Neural cell (in vitro differentiated cells): ENCODE data around the gene IP6K3. TPM values are rescaled to one million over a fixed set of nuclear protein-coding genes. Genes with fewer than 3 reads are reported as not detected.

Source experiments
- H2AFZ ChIP-seq: fragments of 200-600, 300-800 bp; sonication (generic), shearing (Covaris generic); 2 replicates; pipeline ENCODE4 v1.6.0; 2014; ENCODE audit warnings: low read depth, mild to moderate bottlenecking, antibody characterized with exemption, low read length, moderate library complexity
- H3F3A ChIP-seq: fragments of 200-600 bp; shearing (Covaris generic); 2 replicates; pipeline ENCODE4 v1.6.1; 2016; ENCODE audit warnings: mild to moderate bottlenecking, moderate library complexity, mixed read lengths, antibody characterized with exemption, low read length; ENCODE audit not compliant: insufficient read depth, poor library complexity, severe bottlenecking
- H3K27ac ChIP-seq: fragments of 200-600, 300-800 bp; sonication (generic), shearing (Covaris generic); 2 replicates; pipeline ENCODE4 v1.5.1; 2014; ENCODE audit warnings: mild to moderate bottlenecking, low read length, moderate library complexity
- H3K27me3 ChIP-seq: fragments of 300-800, 200-600 bp; sonication (generic), shearing (Covaris generic); 2 replicates; pipeline ENCODE4 v1.6.0; 2014; ENCODE audit warnings: mild to moderate bottlenecking, low read depth, low read length, moderate library complexity; ENCODE audit not compliant: insufficient read depth
- H3K36me3 ChIP-seq: fragments of 300-800, 200-600 bp; sonication (generic), shearing (Covaris generic); 2 replicates; pipeline ENCODE4 v1.5.1; 2014; ENCODE audit warnings: mild to moderate bottlenecking, antibody characterized with exemption, low read length, moderate library complexity; ENCODE audit not compliant: insufficient read depth
- H3K4me2 ChIP-seq: fragments of 300-800, 200-600 bp; sonication (generic), shearing (Covaris generic); 2 replicates; pipeline ENCODE4 v1.6.0; 2014; ENCODE audit warnings: mild to moderate bottlenecking, low read length
- H3K4me3 ChIP-seq: fragments of 300-800, 200-600 bp; sonication (generic), shearing (Covaris generic); 2 replicates; pipeline ENCODE4 v1.5.1; 2014; ENCODE audit warnings: mild to moderate bottlenecking, low read length, moderate library complexity
- H3K79me2 ChIP-seq: fragments of 200-600 bp; shearing (Covaris generic); replicated peaks from 2 replicates; pipeline ENCODE4 v1.6.0; 2014; ENCODE audit warnings: mild to moderate bottlenecking, low read length, moderate library complexity; ENCODE audit not compliant: insufficient read depth
- H3K9ac ChIP-seq: fragments of 300-800, 200-600 bp; sonication (generic), shearing (Covaris generic); 2 replicates; pipeline ENCODE4 v1.6.1; 2016; ENCODE audit warnings: mild to moderate bottlenecking, low read length, mixed read lengths
- H3K9me2 ChIP-seq: fragments of 200-600 bp; shearing (Covaris generic); 2 replicates; pipeline ENCODE4 v1.6.1; 2016; ENCODE audit warnings: mild to moderate bottlenecking, low read length, mixed read lengths; ENCODE audit not compliant: insufficient read depth
- H3K9me3 ChIP-seq: fragments of 200-600, 300-800 bp; sonication (generic), shearing (Covaris generic); 2 replicates; pipeline ENCODE4 v1.6.1; 2016; ENCODE audit warnings: mild to moderate bottlenecking, mixed run types, low read length, moderate library complexity, mixed read lengths
- H4K20me1 ChIP-seq: fragments of 200-600 bp; shearing (Covaris generic); 2 replicates; pipeline ENCODE4 v1.6.1; 2016; ENCODE audit warnings: mild to moderate bottlenecking, mixed run types; ENCODE audit not compliant: insufficient read depth
- CTCF ChIP-seq: fragments of 450-650 bp; IDR thresholded peaks from 2 replicates; pipeline ENCODE4 v1.5.1; 2014; ENCODE audit warnings: antibody characterized with exemption, mild to moderate bottlenecking, moderate library complexity; ENCODE audit not compliant: poor library complexity, severe bottlenecking
- EZH2 ChIP-seq: fragments of 200-600, 300-800 bp; shearing (Covaris generic), sonication (generic); IDR thresholded peaks from 2 replicates; pipeline ENCODE4 v1.6.1; 2014; ENCODE audit warnings: antibody characterized with exemption, low read length, borderline replicate concordance, mild to moderate bottlenecking; ENCODE audit not compliant: insufficient read depth, poor library complexity, severe bottlenecking
- MXI1 ChIP-seq: fragments of 450-650 bp; conservative IDR thresholded peaks from 2 replicates; pipeline ENCODE4 v1.6.1; 2014; ENCODE audit warnings: antibody characterized with exemption, mild to moderate bottlenecking; ENCODE audit not compliant: poor library complexity, severe bottlenecking
- POLR2AphosphoS5 ChIP-seq: IDR thresholded peaks from 2 replicates; pipeline ENCODE4 v1.6.1; 2012
- RAD21 ChIP-seq: fragments of 450-650 bp; conservative IDR thresholded peaks from 2 replicates; pipeline ENCODE4 v1.6.1; 2014; ENCODE audit warnings: antibody characterized with exemption, mild to moderate bottlenecking, moderate library complexity
- REST ChIP-seq: IDR thresholded peaks from 2 replicates; pipeline ENCODE4 v1.6.1; 2012; ENCODE audit warnings: borderline replicate concordance
- SMC3 ChIP-seq: fragments of 450-650 bp; conservative IDR thresholded peaks from 2 replicates; pipeline ENCODE4 v1.6.1; 2014; ENCODE audit warnings: antibody characterized with exemption, mild to moderate bottlenecking, moderate library complexity; ENCODE audit not compliant: poor library complexity
- TAF1 ChIP-seq: IDR thresholded peaks from 2 replicates; pipeline ENCODE4 v1.6.1; 2012; ENCODE audit warnings: low read depth
- polyA plus RNA-seq: library from polyadenylated mRNA; depleted of rRNA; stranded (reverse); fragments of >200 nt; gene quantifications from 2 replicates; pipeline ENCODE4 v1.2.3, GENCODE V29; 2014

The IP6K3 gene
- polyA plus RNA-seq, 1 donor from 2014 or later, result not detected

DNA sequence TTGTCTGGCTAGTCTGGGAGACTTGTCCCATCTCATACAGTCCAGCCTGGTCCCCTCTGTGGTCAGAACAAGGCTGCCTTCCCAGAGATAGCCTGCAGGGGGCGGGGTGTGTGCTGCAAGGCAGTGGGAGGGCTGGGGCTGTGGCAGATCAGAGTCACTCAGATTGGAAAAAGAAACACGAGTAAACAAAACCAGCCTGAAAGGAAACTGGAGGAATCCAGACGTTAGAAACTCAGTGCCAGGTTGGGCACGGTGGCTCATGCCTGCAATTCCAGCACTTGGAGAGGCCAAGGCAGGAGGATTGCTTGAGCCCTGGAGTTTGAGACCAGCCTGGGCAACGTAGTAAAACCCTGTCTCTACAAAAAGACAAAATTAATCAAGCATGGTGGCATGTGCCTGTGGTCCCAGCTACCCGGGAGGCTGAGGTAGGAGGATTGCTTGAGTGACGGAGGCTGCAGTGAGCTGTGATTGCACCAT is 22.0 kb upstream of the IP6K3 start:
- no peak overlapping the region for H3K9ac ChIP-seq

More for the DNA sequence above, 22.0 kb upstream of the IP6K3 start:
- Histone ChIP-seq H3K4me3 (no peak overlapping the region), H2AFZ (no peak overlapping the region), H3K27me3 (no peaks in the 10 kb centered on the region), H3F3A (peaks cover 3% of the 10 kb centered on the region), H3K27ac (no peak overlapping the region), H4K20me1 (no peaks in the 10 kb centered on the region), H3K36me3 (peaks cover 9% of the 10 kb centered on the region), H3K79me2 (no peaks in the 10 kb centered on the region), H3K9me2 (no peaks in the 10 kb centered on the region), H3K4me2 (no peak overlapping the region), H3K9me3 (no peaks in the 10 kb centered on the region)
- TF ChIP-seq POLR2AphosphoS5 (no peak), MXI1 (no peak), REST (no peak), RAD21 (peak; percentile 43), CTCF (peak; percentile 61), SMC3 (peak; percentile 66), EZH2 (no peak), TAF1 (no peak)
